Hepatocyte (in vitro differentiated cells): ENCODE results near the gene ST6GALNAC5.

Source experiments
- CTCF ChIP-seq: fragments of 200-600 bp; sonication (generic); IDR thresholded peaks from 2 replicates; pipeline ENCODE4 v1.5.1; 2016; ENCODE audit warnings: antibody characterized with exemption, mild to moderate bottlenecking; ENCODE audit not compliant: poor library complexity
- EZH2 ChIP-seq: fragments of 200-600 bp; sonication (generic); IDR thresholded peaks from 2 replicates; pipeline ENCODE4 v1.6.1; 2016; ENCODE audit warnings: antibody characterized with exemption, mild to moderate bottlenecking, borderline replicate concordance
- EZH2phosphoT487 ChIP-seq: fragments of 200-600 bp; sonication (generic); IDR thresholded peaks from one replicate; pipeline ENCODE4 v1.6.1; 2018; ENCODE audit warnings: antibody characterized with exemption, mild to moderate bottlenecking, low read depth, moderate library complexity; ENCODE audit not compliant: unreplicated experiment, severe bottlenecking

- TF ChIP-seq CTCF (no peak), EZH2 (no peak), EZH2phosphoT487 (no peak)
Measured at GRCh38 chr1:77081834-77082233, 214.6 kb downstream of the ST6GALNAC5 start.
